Fibroblast of the aortic adventitia (primary cell): ENCODE results near the gene GPR149. TPM values are rescaled to one million over a fixed set of nuclear protein-coding genes. Genes with fewer than 3 reads are reported as not detected.

Experiments
- DNase-seq: peaks from one replicate; pipeline ENCODE4 v3.0.0-alpha.2; 2010; ENCODE audit warnings: low read depth
- H3K4me3 ChIP-seq: 2 replicates; pipeline ENCODE4 v1.5.1; 2011; ENCODE audit warnings: low read depth, mild to moderate bottlenecking, control low read depth, low read length, moderate library complexity
- CTCF ChIP-seq: IDR thresholded peaks from 2 replicates; pipeline ENCODE4 v1.5.1; 2011; ENCODE audit warnings: mild to moderate bottlenecking, low read length, control low read depth, inconsistent platforms; ENCODE audit not compliant: insufficient read depth
- total RNA-seq: library from RNA; depleted of rRNA; stranded (reverse); fragments of >200 nt; gene quantifications from 2 replicates; pipeline ENCODE4 v1.2.3, GENCODE V29; 2012; ENCODE audit warnings: low replicate concordance

The GPR149 gene
- total RNA-seq, 1 donor: not detected

- H3K4me3 ChIP-seq: peak overlapping the region; percentile 18
- no peak for DNase-seq
- no peak for TF ChIP-seq CTCF
These were observed 1.4 kb downstream of the GPR149 start for GRCh38 chr3:154428286-154429206.

- H3K4me3 ChIP-seq: no peak overlapping the region
- no peak for DNase-seq
- TF ChIP-seq CTCF: no peak
These were observed 2.2 kb downstream of the GPR149 start for GRCh38 chr3:154427685-154428285.

- DNase-seq: no peak
- H3K4me3 ChIP-seq: no peak overlapping the region
- TF ChIP-seq CTCF: no peak
These were observed 7.3 kb downstream of the GPR149 start for GRCh38 chr3:154422694-154423093.

GRCh38 chr3:154421083-154421482 is 8.9 kb downstream of the GPR149 start:
- peak; percentile 3 for DNase-seq
- no peak for TF ChIP-seq CTCF
- H3K4me3 ChIP-seq: no peak overlapping the region

GRCh38 chr3:154398084-154398967 is 31.7 kb downstream of the GPR149 start:
- no peak for TF ChIP-seq CTCF
- no peak for DNase-seq

GRCh38 chr3:154389861-154390260 is 40.1 kb downstream of the GPR149 start:
- no peak for TF ChIP-seq CTCF
- H3K4me3 ChIP-seq: no peak overlapping the region
- no peak for DNase-seq

More at GRCh38 chr3:154398084-154398967, 31.7 kb downstream of the GPR149 start:
- no peak overlapping the region for H3K4me3 ChIP-seq
